Endothelial cell (in vitro differentiated cells): Measurements from ENCODE around the gene ARSI. TPM values are rescaled to one million over a fixed set of nuclear protein-coding genes. Genes with fewer than 3 reads are reported as not detected.

Source experiments
- DNase-seq: peaks from one replicate; pipeline ENCODE4 v3.0.0; 2021; ENCODE audit warnings: low spot score
- H3K27ac Mint-ChIP-seq: one replicate; pipeline ENCODE4 v1.8.0; 2021; ENCODE audit warnings: mixed read lengths, inconsistent platforms; ENCODE audit not compliant: unreplicated experiment
- H3K27me3 Mint-ChIP-seq: one replicate; pipeline ENCODE4 v1.8.0; 2021; ENCODE audit warnings: mild to moderate bottlenecking, moderate library complexity, mixed read lengths, inconsistent platforms; ENCODE audit not compliant: unreplicated experiment
- H3K36me3 Mint-ChIP-seq: one replicate; pipeline ENCODE4 v1.8.0; 2021; ENCODE audit warnings: mild to moderate bottlenecking, low read depth, mixed read lengths, inconsistent platforms; ENCODE audit not compliant: unreplicated experiment
- H3K4me1 Mint-ChIP-seq: one replicate; pipeline ENCODE4 v1.8.0; 2021; ENCODE audit warnings: mild to moderate bottlenecking, mixed read lengths, inconsistent platforms; ENCODE audit not compliant: unreplicated experiment
- H3K4me3 Mint-ChIP-seq: one replicate; pipeline ENCODE4 v1.8.0; 2021; ENCODE audit warnings: mild to moderate bottlenecking, mixed read lengths, inconsistent platforms; ENCODE audit not compliant: unreplicated experiment
- H3K9me3 Mint-ChIP-seq: one replicate; pipeline ENCODE4 v1.8.0; 2021; ENCODE audit warnings: mixed read lengths, inconsistent platforms; ENCODE audit not compliant: unreplicated experiment
- total RNA-seq: library from RNA; stranded (reverse); fragmentation: NEBNext Ultra II Directional; extraction: Animal tissue kit (Norgen Biotek cat#: 25700); gene quantifications from one replicate; pipeline ENCODE4 v1.2.1, GENCODE V29; 2021; ENCODE audit not compliant: unreplicated experiment
- TF ChIP-seq, protein P1 (sequence below): fragments of 200-600 bp; sonication (generic); IDR thresholded peaks from one replicate; pipeline ENCODE4 v1.5.0; 2021; ENCODE audit warnings: antibody characterized with exemption; ENCODE audit not compliant: unreplicated experiment

ARSI gene
- total RNA-seq, 1 donor from 2014 or later, result 3.8 TPM

DNA sequence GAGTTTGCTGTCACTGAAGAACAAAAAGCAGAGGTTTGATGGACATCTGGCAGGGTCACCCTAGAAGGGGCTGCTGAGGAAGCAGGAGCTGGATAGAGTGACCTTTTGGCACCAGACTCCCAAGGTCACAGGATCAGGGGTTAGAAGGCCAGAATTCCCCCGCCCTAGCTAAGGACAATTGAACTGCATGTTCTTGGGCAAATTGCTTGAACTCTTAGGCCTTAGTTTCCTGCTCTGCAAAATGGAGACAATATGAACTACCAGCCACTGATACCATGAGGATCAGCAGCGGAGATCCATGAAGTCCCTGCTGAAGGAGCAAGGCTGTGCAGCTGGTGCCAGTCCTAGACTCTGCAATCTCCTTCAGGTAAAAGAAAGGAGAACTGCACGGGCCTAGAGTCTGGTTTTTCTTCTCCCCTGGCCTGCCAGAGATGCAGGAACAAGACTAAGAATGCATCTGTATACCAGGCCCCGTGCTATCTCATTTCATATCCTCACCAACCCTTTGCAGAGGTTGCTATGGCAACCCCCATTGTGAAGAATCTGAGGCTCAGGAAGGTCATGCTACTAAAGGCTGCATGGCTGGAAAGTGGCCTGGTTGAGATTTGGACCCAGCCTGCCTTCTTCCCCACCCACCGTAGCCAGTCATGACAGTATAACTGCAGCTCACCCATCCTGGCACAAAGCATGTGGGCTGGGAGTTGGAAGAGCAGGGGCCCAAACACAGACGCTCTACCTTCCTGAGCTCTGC, 46.9 kb downstream of the ARSI start:
- DNase-seq, result peak; percentile 53
- Mint-ChIP-seq H3K9me3 (no peaks in the 10 kb centered on the region), H3K36me3 (no peaks in the 10 kb centered on the region), H3K27me3 (peaks cover 5% of the 10 kb centered on the region), H3K4me3 (no peak overlapping the region), H3K27ac (peak overlapping the region; percentile 57), H3K4me1 (peaks cover 11% of the 10 kb centered on the region)
- TF ChIP-seq, protein P1, sequence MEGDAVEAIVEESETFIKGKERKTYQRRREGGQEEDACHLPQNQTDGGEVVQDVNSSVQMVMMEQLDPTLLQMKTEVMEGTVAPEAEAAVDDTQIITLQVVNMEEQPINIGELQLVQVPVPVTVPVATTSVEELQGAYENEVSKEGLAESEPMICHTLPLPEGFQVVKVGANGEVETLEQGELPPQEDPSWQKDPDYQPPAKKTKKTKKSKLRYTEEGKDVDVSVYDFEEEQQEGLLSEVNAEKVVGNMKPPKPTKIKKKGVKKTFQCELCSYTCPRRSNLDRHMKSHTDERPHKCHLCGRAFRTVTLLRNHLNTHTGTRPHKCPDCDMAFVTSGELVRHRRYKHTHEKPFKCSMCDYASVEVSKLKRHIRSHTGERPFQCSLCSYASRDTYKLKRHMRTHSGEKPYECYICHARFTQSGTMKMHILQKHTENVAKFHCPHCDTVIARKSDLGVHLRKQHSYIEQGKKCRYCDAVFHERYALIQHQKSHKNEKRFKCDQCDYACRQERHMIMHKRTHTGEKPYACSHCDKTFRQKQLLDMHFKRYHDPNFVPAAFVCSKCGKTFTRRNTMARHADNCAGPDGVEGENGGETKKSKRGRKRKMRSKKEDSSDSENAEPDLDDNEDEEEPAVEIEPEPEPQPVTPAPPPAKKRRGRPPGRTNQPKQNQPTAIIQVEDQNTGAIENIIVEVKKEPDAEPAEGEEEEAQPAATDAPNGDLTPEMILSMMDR, result no peak

DNA sequence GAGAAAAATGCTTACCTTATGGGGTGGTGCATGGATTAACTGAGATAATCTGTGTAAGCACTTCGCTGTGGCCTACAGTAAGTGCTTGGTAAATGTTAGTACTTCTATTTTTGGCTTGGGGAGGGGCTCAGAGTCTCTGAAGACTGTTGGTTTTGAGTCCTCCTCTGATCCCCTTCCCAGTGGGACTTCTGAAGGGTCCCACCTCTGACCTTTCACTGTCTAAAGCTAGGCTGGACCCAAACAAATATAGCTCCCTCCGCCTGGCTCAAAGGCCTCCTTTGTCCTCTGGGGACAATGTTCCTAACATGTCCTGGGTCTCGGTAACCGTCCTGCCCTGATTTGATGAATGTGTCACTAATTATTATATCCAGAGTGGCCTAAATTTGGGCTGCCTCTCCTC, 47.9 kb downstream of the ARSI start:
- H3K27ac Mint-ChIP-seq, result peak overlapping the region; percentile 14
- H3K4me3 Mint-ChIP-seq, result no peak overlapping the region
- peaks cover 11% of the 10 kb centered on the region for H3K4me1 Mint-ChIP-seq
- DNase-seq, result no peak
- no peaks in the 10 kb centered on the region for H3K9me3 Mint-ChIP-seq
- peaks cover 4% of the 10 kb centered on the region for H3K27me3 Mint-ChIP-seq
- no peaks in the 10 kb centered on the region for H3K36me3 Mint-ChIP-seq
- TF ChIP-seq, protein P1, result no peak

DNA sequence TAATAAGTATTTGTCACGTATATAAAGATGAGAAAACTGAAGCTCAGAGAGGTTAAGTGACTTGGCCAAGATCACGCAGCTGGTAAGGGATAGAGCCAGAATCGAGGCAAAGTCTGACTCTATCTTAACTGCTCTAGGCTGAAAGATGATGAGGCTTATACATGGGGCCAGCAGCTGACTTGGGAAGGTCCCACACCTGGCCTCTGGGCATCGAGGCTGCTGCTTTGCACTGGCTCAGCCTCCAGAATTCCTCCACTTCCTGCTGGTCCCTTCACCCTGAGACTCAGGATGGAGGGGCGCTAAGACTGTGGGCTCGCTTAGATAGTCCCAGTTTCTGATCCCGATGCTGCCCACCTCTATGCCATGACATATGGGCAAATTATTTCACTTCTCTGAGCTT, 48.3 kb downstream of the ARSI start:
- Mint-ChIP-seq H3K27ac (no peak overlapping the region), H3K9me3 (no peaks in the 10 kb centered on the region), H3K4me1 (peaks cover 11% of the 10 kb centered on the region), H3K27me3 (peaks cover 8% of the 10 kb centered on the region), H3K4me3 (no peak overlapping the region), H3K36me3 (no peaks in the 10 kb centered on the region)
- DNase-seq, result no peak
- TF ChIP-seq, protein P1, result no peak

DNA sequence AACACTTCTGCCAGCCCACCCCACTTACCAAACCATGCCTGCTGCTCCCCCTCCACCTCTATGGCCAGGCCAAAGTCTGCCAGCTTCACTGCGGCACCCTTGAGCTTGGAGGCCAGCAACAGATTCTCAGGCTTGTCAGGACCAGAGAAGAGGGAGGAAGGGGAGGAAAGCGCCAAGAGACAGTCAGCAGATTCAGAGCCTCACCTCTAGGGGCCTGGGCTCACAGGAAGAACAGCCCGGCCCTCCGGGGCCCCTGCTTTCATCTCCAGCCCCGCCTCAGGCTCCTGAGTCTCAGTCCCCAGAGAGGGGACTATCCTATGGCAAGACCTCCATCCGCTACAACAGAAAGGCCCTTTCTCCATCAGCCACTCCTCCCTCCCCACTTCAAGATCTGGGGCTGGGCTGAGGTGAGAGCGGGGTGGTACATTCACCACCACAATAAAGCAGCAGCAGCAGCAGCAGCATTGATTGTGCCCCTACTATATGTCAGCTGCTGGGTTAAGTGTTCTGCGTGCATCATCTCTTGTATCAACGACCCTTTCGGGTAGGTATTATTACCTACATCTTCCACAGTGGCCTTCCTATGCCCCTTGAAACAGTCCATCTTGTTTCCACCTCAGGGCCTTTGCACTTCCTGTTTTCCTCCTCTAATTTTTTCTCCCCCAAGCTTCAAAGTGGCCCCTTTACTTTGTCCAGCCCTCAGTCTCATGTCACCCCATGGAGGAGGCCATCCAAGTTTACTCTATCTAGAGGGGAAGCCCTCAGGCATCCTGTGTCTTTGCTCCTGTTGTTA, 49.1 kb downstream of the ARSI start:
- Mint-ChIP-seq H3K4me1 (peaks cover 11% of the 10 kb centered on the region), H3K27me3 (peaks cover 10% of the 10 kb centered on the region)

More for the DNA sequence above, 49.1 kb downstream of the ARSI start:
- TF ChIP-seq, protein P1, result no peak
- no peaks in the 10 kb centered on the region for H3K36me3 Mint-ChIP-seq
- H3K9me3 Mint-ChIP-seq, result no peaks in the 10 kb centered on the region
- H3K27ac Mint-ChIP-seq, result peak overlapping the region; percentile 2
- no peak for DNase-seq
- no peak overlapping the region for H3K4me3 Mint-ChIP-seq
